HepG2 (cell line): ENCODE results near the gene DLX1. TPM values are rescaled to one million over a fixed set of nuclear protein-coding genes. Genes with fewer than 3 reads are reported as not detected.

ENCODE experiments used
- ATAC-seq: fragments of 200-7000 bp; cut with Tn5 transposase; 3 replicates; pipeline ENCODE4 v1.9.1; 2020; ENCODE audit warnings: mild to moderate bottlenecking, moderate library complexity
- BruUV-seq: library from RNA; stranded (reverse); fragments of 400-500 nt; replicated peaks from 2 replicates; lab custom pipeline; 2021; lab: Mats Ljungman, UMichigan
- CTCF ChIA-PET: fragments of 300-600 bp; formaldehyde crosslinking; extraction: SDS; loops from one replicate; lab custom pipeline; 2021; ENCODE audit warnings: low total read pairs, inconsistent platforms, low intra/inter-chr PET ratio; lab: Yijun Ruan, JAX
- POLR2A ChIA-PET: fragments of 350-600 bp; sonication (Branson Sonifier 250); formaldehyde crosslinking; loops from one replicate; lab custom pipeline; 2020; ENCODE audit warnings: antibody characterized with exemption, inconsistent platforms; lab: Yijun Ruan, JAX
- DNase-seq: peaks from one replicate; pipeline ENCODE4 v3.0.0-alpha.2; 2015; ENCODE audit warnings: low spot score
- FAIRE-seq: peaks from 3 replicates; lab custom pipeline; 2011; peaks lifted over from hg19 to GRCh38; lab: Jason Lieb, UNC
- H2AFZ ChIP-seq: one replicate; pipeline ENCODE4 v1.6.1; 2011; ENCODE audit warnings: low read length, inconsistent platforms
- H3K27ac ChIP-seq: fragments of 300-600 bp; 3 replicates; pipeline ENCODE4 v1.8.0; 2011; ENCODE audit warnings: mixed run types, mild to moderate bottlenecking, mixed read lengths, low read length, inconsistent platforms; ENCODE audit not compliant: insufficient read depth; ENCODE audit errors: extremely low read length
- H3K27me3 ChIP-seq, 2 experiments: fragments of 200-600 bp in 1 of 2; 2 replicates in 1 of 2; 3 replicates in 1 of 2; pipeline versions ENCODE4 v1.6.0 to v1.8.0; 2011; ENCODE audit warnings: low read length in 2 of 2, mild to moderate bottlenecking in 2 of 2, moderate library complexity in 2 of 2, inconsistent platforms in 1 of 2; ENCODE audit not compliant: insufficient read depth in 2 of 2, control insufficient read depth in 1 of 2
- H3K36me3 ChIP-seq, 2 experiments: fragments of 200-600 bp in 1 of 2; replicated peaks in 1 of 2; 2 replicates in 1 of 2; 3 replicates in 1 of 2; pipeline versions ENCODE4 v1.5.1 to v1.8.0; 2011; ENCODE audit warnings: low read length in 2 of 2, inconsistent platforms in 1 of 2; ENCODE audit not compliant: insufficient read depth in 2 of 2, control insufficient read depth in 1 of 2
- H3K4me1 ChIP-seq: 2 replicates; pipeline ENCODE4 v1.5.1; 2012; ENCODE audit warnings: low read length, inconsistent platforms; ENCODE audit not compliant: insufficient read depth
- H3K4me2 ChIP-seq: 2 replicates; pipeline ENCODE4 v1.6.0; 2011; ENCODE audit warnings: low read depth, low read length, inconsistent platforms
- H3K4me3 ChIP-seq, 3 experiments: fragments of 200-600 bp in 1 of 3; sonication (generic), shearing (Covaris generic) in 1 of 3; replicated peaks in 1 of 3; 2 replicates each; pipeline ENCODE4 v1.5.1; 2011 to 2016; ENCODE audit warnings: low read length in 3 of 3, inconsistent platforms in 2 of 3, low read depth in 2 of 3, mild to moderate bottlenecking in 2 of 3, control low read depth in 1 of 3, mixed read lengths in 1 of 3; ENCODE audit not compliant: insufficient read depth in 1 of 3
- H3K79me2 ChIP-seq: one replicate; pipeline ENCODE4 v1.6.1; 2011; ENCODE audit warnings: low read length, inconsistent platforms; ENCODE audit not compliant: insufficient read depth
- H3K9ac ChIP-seq: 2 replicates; pipeline ENCODE4 v1.6.0; 2011; ENCODE audit warnings: mild to moderate bottlenecking, low read depth, low read length, inconsistent platforms; ENCODE audit not compliant: insufficient read depth
- H3K9me3 ChIP-seq: 2 replicates; pipeline ENCODE4 v1.5.1; 2012; ENCODE audit warnings: mild to moderate bottlenecking, low read length
- H4K20me1 ChIP-seq: 2 replicates; pipeline ENCODE4 v1.6.0; 2011; ENCODE audit warnings: inconsistent platforms, mild to moderate bottlenecking, low read length, moderate library complexity; ENCODE audit not compliant: insufficient read depth
- AGO1 ChIP-seq: fragments of 200-400 bp; formaldehyde crosslinking; IDR thresholded peaks from 2 replicates; pipeline ENCODE4 v1.6.1; 2017; ENCODE audit warnings: mild to moderate bottlenecking, low read depth, low read length, moderate library complexity; ENCODE audit not compliant: poor library complexity, severe bottlenecking
- PITX1 ChIP-seq: sonication (generic); formaldehyde crosslinking; IDR thresholded peaks from 2 replicates; pipeline ENCODE4 v1.5.1; 2020; ENCODE audit warnings: mild to moderate bottlenecking, missing genetic modification reagents
- RAD21 ChIP-seq: fragments of 450-650 bp; formaldehyde crosslinking; IDR thresholded peaks from 2 replicates; pipeline ENCODE4 v1.5.0; 2020; ENCODE audit warnings: mild to moderate bottlenecking
- SATB2 ChIP-seq: sonication (generic); formaldehyde crosslinking; IDR thresholded peaks from 2 replicates; pipeline ENCODE4 v1.5.0; 2020; ENCODE audit warnings: missing genetic modification reagents
- SMC3 ChIP-seq: IDR thresholded peaks from 2 replicates; pipeline ENCODE4 v1.6.1; 2011; ENCODE audit warnings: low read length, improper control_type of control experiment
- STAG1 ChIP-seq: sonication (generic); formaldehyde crosslinking; IDR thresholded peaks from 2 replicates; pipeline ENCODE4 v1.4.0; 2020; ENCODE audit warnings: missing genetic modification reagents
- SUZ12 ChIP-seq: fragments of 150-350 bp; IDR thresholded peaks from 2 replicates; pipeline ENCODE4 v1.6.1; 2014; ENCODE audit warnings: low read depth, low read length
- U2AF2 ChIP-seq: fragments of 200-400 bp; formaldehyde crosslinking; IDR thresholded peaks from 2 replicates; pipeline ENCODE4 v1.6.1; 2017; ENCODE audit warnings: low read depth, mild to moderate bottlenecking, low read length
- ZMYM3 ChIP-seq: sonication (generic); formaldehyde crosslinking; IDR thresholded peaks from 2 replicates; pipeline ENCODE4 v1.5.1; 2020; ENCODE audit warnings: mild to moderate bottlenecking, missing genetic modification reagents
- ZNF720 ChIP-seq: sonication (generic); formaldehyde crosslinking; IDR thresholded peaks from 2 replicates; pipeline ENCODE4 v1.4.0; 2020; ENCODE audit warnings: missing genetic modification reagents
- WGBS: methylation state at CpG from one replicate; pipeline ENCODE4 v1.1.6; 2017; ENCODE audit warnings: low lambda C conversion rate; 5-methylcytosine and 5-hydroxymethylcytosine counted together
- in situ Hi-C: cut with HindIII; loops from 2 replicates; pipeline ENCODE4 v1.10.0; 2017; ENCODE audit warnings: low pct_unique_long_range_greater_than_20kb; ENCODE audit not compliant: extremely low pct_ligation_motif_present
- intact Hi-C: fragments of 100-400 bp; cut with micrococcal nuclease; formaldehyde crosslinking; loops from one replicate; pipeline ENCODE4 v1.10.0; 2022; ENCODE audit not compliant: unreplicated experiment
- polyA plus RNA-seq, 8 experiments: library from polyadenylated mRNA; depleted of rRNA in 3 of 8; stranded (reverse) in 7 of 8; unstranded in 1 of 8; fragments of >200 nt; fragmentation: Illumina TruSeq in 4 of 8; extraction: Trizol in 4 of 8; gene quantifications; 2 replicates each; pipeline versions ENCODE4 v1.2.1 to v1.2.3, GENCODE V29; 2011 to 2016; ENCODE audit warnings: low read depth in 4 of 8, missing spikeins in 1 of 8, mixed read lengths in 1 of 8; ENCODE audit not compliant: insufficient read depth in 1 of 8
- total RNA-seq, 5 experiments: library from RNA; depleted of rRNA; stranded (reverse); fragments of >200 nt; fragmentation: Illumina TruSeq; extraction: Trizol; gene quantifications; 2 replicates each; pipeline ENCODE4 v1.2.3, GENCODE V29; 2016; ENCODE audit warnings: low read depth in 1 of 5
- TF ChIP-seq, protein P1 (sequence below): sonication (generic); formaldehyde crosslinking; IDR thresholded peaks from 2 replicates; pipeline ENCODE4 v1.5.1; 2020; ENCODE audit warnings: mild to moderate bottlenecking, missing genetic modification reagents
- TF ChIP-seq, protein P2 (sequence below): sonication (generic); formaldehyde crosslinking; conservative IDR thresholded peaks from 2 replicates; pipeline ENCODE4 v1.8.0; 2022; ENCODE audit warnings: low read depth, missing genetic modification reagents
- TF ChIP-seq, protein P3 (sequence below): sonication (generic); formaldehyde crosslinking; IDR thresholded peaks from 2 replicates; pipeline ENCODE4 v1.5.0; 2020; ENCODE audit warnings: mild to moderate bottlenecking, missing genetic modification reagents, moderate library complexity

The DLX1 gene
- total and polyA plus RNA-seq, 2 of the 13 experiments (the other 11 are each of a cell fraction or from before 2014, with no cell fraction given), result 0.18 to 0.86 TPM

- intact Hi-C loops, result loop anchor here (2.0 kb wide), 1 partner anchor 515 kb away; no protein-coding TSS in a partner anchor
- TF ChIP-seq AGO1 (no peak), SMC3 (peak; percentile 34; the same call in 1 of the 2 replicates), RAD21 (CRISPR knock-in tag) (peak; percentile 17; the same call in 1 of the 2 replicates), U2AF2 (0 out of 2 replicates have a peak, but pooled peaks have one; percentile 18), PITX1 (CRISPR knock-in tag) (no peak), ZMYM3 (no peak), STAG1 (CRISPR knock-in tag) (peak; percentile 91), SUZ12 (no peak), ZNF720 (CRISPR knock-in tag) (no peak), SATB2 (CRISPR knock-in tag) (no peak)
- TF ChIP-seq, protein P1, sequence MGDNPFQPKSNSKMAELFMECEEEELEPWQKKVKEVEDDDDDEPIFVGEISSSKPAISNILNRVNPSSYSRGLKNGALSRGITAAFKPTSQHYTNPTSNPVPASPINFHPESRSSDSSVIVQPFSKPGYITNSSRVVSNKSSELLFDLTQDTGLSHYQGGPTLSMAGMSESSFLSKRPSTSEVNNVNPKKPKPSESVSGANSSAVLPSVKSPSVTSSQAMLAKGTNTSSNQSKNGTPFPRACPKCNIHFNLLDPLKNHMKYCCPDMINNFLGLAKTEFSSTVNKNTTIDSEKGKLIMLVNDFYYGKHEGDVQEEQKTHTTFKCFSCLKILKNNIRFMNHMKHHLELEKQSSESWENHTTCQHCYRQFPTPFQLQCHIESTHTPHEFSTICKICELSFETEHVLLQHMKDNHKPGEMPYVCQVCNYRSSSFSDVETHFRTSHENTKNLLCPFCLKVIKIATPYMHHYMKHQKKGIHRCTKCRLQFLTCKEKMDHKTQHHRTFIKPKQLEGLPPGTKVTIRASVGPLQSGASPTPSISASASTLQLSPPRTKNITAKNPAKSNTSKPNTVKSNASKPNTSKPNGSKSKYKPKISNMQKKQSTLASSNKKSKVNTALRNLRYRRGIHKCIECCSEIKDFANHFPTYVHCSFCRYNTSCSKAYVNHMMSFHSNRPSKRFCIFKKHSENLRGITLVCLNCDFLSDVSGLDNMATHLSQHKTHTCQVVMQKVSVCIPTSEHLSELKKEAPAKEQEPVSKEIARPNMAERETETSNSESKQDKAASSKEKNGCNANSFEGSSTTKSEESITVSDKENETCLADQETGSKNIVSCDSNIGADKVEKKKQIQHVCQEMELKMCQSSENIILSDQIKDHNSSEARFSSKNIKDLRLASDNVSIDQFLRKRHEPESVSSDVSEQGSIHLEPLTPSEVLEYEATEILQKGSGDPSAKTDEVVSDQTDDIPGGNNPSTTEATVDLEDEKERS, result no peak
- TF ChIP-seq, protein P2, sequence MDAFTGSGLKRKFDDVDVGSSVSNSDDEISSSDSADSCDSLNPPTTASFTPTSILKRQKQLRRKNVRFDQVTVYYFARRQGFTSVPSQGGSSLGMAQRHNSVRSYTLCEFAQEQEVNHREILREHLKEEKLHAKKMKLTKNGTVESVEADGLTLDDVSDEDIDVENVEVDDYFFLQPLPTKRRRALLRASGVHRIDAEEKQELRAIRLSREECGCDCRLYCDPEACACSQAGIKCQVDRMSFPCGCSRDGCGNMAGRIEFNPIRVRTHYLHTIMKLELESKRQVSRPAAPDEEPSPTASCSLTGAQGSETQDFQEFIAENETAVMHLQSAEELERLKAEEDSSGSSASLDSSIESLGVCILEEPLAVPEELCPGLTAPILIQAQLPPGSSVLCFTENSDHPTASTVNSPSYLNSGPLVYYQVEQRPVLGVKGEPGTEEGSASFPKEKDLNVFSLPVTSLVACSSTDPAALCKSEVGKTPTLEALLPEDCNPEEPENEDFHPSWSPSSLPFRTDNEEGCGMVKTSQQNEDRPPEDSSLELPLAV (CRISPR knock-in tag), result no peak
- TF ChIP-seq, protein P3, sequence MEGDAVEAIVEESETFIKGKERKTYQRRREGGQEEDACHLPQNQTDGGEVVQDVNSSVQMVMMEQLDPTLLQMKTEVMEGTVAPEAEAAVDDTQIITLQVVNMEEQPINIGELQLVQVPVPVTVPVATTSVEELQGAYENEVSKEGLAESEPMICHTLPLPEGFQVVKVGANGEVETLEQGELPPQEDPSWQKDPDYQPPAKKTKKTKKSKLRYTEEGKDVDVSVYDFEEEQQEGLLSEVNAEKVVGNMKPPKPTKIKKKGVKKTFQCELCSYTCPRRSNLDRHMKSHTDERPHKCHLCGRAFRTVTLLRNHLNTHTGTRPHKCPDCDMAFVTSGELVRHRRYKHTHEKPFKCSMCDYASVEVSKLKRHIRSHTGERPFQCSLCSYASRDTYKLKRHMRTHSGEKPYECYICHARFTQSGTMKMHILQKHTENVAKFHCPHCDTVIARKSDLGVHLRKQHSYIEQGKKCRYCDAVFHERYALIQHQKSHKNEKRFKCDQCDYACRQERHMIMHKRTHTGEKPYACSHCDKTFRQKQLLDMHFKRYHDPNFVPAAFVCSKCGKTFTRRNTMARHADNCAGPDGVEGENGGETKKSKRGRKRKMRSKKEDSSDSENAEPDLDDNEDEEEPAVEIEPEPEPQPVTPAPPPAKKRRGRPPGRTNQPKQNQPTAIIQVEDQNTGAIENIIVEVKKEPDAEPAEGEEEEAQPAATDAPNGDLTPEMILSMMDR (CRISPR knock-in tag), result peak; percentile 81
- no peaks in the 10 kb centered on the region for H4K20me1 ChIP-seq
- no peak overlapping the region for H3K4me3 ChIP-seq
- no peaks in the 10 kb centered on the region for H3K79me2 ChIP-seq
- no peak overlapping the region for H3K27ac ChIP-seq
- no peaks in the 10 kb centered on the region for H3K36me3 ChIP-seq
- POLR2A ChIA-PET, result no interaction called here
- peaks cover 31% of the 10 kb centered on the region for H3K4me1 ChIP-seq
- H3K9me3 ChIP-seq, result no peaks in the 10 kb centered on the region
- WGBS, result 7% methylated on average over 2 of the region's 2 CpGs
- in situ Hi-C loops, result no loop called here
- DNase-seq (peak; percentile 60), ATAC-seq (peak; percentile 52), FAIRE-seq (no peak)
- BruUV-seq, result no TSS peak
- CTCF ChIA-PET, result interaction anchor here (1.5 to 1.7 kb wide), 2 partner anchors 407 to 410 kb away, joined by 7 to 8 read pairs; no protein-coding TSS in a partner anchor
- H3K27me3 ChIP-seq, result peaks cover under 1 to 7% of the 10 kb centered on the region in 2 experiments; a peak in 2 of 5 replicates
- H3K9ac ChIP-seq, result no peak overlapping the region
- no peak overlapping the region for H2AFZ ChIP-seq
- H3K4me2 ChIP-seq, result no peak overlapping the region
These were observed 28.3 kb downstream of the DLX1 start for GRCh38 chr2:172113617-172114016.
